Osteoblast (primary cell): ENCODE measurements around the gene ETV6. TPM values are rescaled to one million over a fixed set of nuclear protein-coding genes. Genes with fewer than 3 reads are reported as not detected.

Source experiments
- DNase-seq: peaks from one replicate; pipeline ENCODE4 v3.0.0; 2011; ENCODE audit warnings: low spot score, mixed read lengths; ENCODE audit not compliant: insufficient read length; ENCODE audit errors: missing footprints
- H2AFZ ChIP-seq: 2 replicates; pipeline ENCODE4 v1.6.0; 2011; ENCODE audit warnings: mild to moderate bottlenecking, low read length
- H3K27ac ChIP-seq: 2 replicates; pipeline ENCODE4 v1.5.1; 2011; ENCODE audit warnings: mild to moderate bottlenecking, low read depth, low read length, moderate library complexity
- H3K27me3 ChIP-seq: 2 replicates; pipeline ENCODE4 v1.6.0; 2012; ENCODE audit warnings: mild to moderate bottlenecking, control low read depth, inconsistent platforms, low read length, moderate library complexity; ENCODE audit not compliant: insufficient read depth
- H3K36me3 ChIP-seq: 2 replicates; pipeline ENCODE4 v1.5.1; 2011; ENCODE audit warnings: mild to moderate bottlenecking, low read length, control low read depth, moderate library complexity; ENCODE audit not compliant: insufficient read depth
- H3K4me1 ChIP-seq: 2 replicates; pipeline ENCODE4 v1.5.1; 2011; ENCODE audit warnings: mild to moderate bottlenecking, low read length, control low read depth, moderate library complexity; ENCODE audit not compliant: insufficient read depth
- H3K4me2 ChIP-seq: 2 replicates; pipeline ENCODE4 v1.6.0; 2011; ENCODE audit warnings: mild to moderate bottlenecking, low read length; ENCODE audit not compliant: insufficient read depth
- H3K4me3 ChIP-seq: fragments of 200-600 bp; sonication (generic); 3 replicates; pipeline ENCODE4 v1.5.1; 2012; ENCODE audit warnings: mild to moderate bottlenecking, low read length, inconsistent platforms; ENCODE audit not compliant: insufficient read depth
- H3K79me2 ChIP-seq: 2 replicates; pipeline ENCODE4 v1.6.0; 2012; ENCODE audit warnings: mild to moderate bottlenecking, low read length, control low read depth, inconsistent platforms; ENCODE audit not compliant: insufficient read depth
- H3K9me3 ChIP-seq: 2 replicates; pipeline ENCODE4 v1.5.1; 2011; ENCODE audit warnings: low read depth, low read length, control low read depth
- H4K20me1 ChIP-seq: 2 replicates; pipeline ENCODE4 v1.6.0; 2012; ENCODE audit warnings: mild to moderate bottlenecking, low read length, control low read depth; ENCODE audit not compliant: insufficient read depth
- CTCF ChIP-seq: IDR thresholded peaks from 2 replicates; pipeline ENCODE4 v1.5.1; 2011; ENCODE audit warnings: mild to moderate bottlenecking, low read depth, low read length, moderate library complexity; ENCODE audit errors: extremely low read depth
- total RNA-seq: library from RNA; depleted of rRNA; stranded (reverse); fragments of >200 nt; gene quantifications from 2 replicates; pipeline ENCODE4 v1.2.3, GENCODE V29; 2012

Gene ETV6
- total RNA-seq, 1 donor, result 16.3 TPM

DNA sequence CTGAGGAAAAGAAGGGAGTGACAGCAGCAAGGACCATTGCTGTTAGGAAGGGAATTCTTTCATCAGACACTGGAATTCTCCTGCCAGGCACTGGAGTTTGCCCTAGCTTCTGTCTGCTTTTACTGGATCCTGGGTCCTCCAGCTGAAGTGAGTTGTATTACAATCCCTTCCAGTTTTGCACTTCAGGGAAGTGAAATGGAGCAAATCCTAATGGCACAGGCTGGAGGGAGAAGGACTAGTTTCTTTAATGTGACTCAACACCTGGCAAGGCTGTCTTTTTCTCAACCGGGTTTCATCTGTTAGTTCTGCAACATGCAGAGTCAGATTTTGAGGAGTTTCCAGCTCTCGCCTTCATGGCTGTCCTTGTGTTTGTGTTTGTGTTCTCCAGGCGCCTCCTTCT is 45.8 kb downstream of the ETV6 start:
- H3K4me3 ChIP-seq, result no peak overlapping the region
- H3K27me3 ChIP-seq, result no peaks in the 10 kb centered on the region
- peaks cover 24% of the 10 kb centered on the region for H4K20me1 ChIP-seq
- DNase-seq, result no peak
- no peak for TF ChIP-seq CTCF
- no peaks in the 10 kb centered on the region for H3K36me3 ChIP-seq
- H3K4me1 ChIP-seq, result peaks cover 24% of the 10 kb centered on the region
- H3K27ac ChIP-seq, result peak overlapping the region; percentile 2
- no peak overlapping the region for H2AFZ ChIP-seq
- H3K79me2 ChIP-seq, result peaks cover 78% of the 10 kb centered on the region
- H3K4me2 ChIP-seq, result no peak overlapping the region
- H3K9me3 ChIP-seq, result no peaks in the 10 kb centered on the region

GRCh38 chr12:11696084-11696483 is 46.6 kb downstream of the ETV6 start:
- Histone ChIP-seq H4K20me1 (peaks cover 24% of the 10 kb centered on the region), H3K4me1 (peaks cover 24% of the 10 kb centered on the region), H3K79me2 (peaks cover 78% of the 10 kb centered on the region), H2AFZ (no peak overlapping the region), H3K36me3 (no peaks in the 10 kb centered on the region), H3K9me3 (no peaks in the 10 kb centered on the region), H3K4me2 (no peak overlapping the region), H3K27me3 (no peaks in the 10 kb centered on the region), H3K4me3 (no peak overlapping the region), H3K27ac (no peak overlapping the region)
- no peak for DNase-seq
- no peak for TF ChIP-seq CTCF

- Histone ChIP-seq H3K27ac (peak overlapping the region; percentile 57), H3K27me3 (no peaks in the 10 kb centered on the region), H3K4me2 (no peak overlapping the region), H4K20me1 (peaks cover 24% of the 10 kb centered on the region), H3K4me1 (peaks cover 24% of the 10 kb centered on the region), H3K36me3 (no peaks in the 10 kb centered on the region), H3K9me3 (no peaks in the 10 kb centered on the region), H3K79me2 (peaks cover 80% of the 10 kb centered on the region), H3K4me3 (no peak overlapping the region), H2AFZ (no peak overlapping the region)
- TF ChIP-seq CTCF, result no peak
- DNase-seq, result no peak
These were observed 47.7 kb downstream of the ETV6 start for GRCh38 chr12:11697131-11697530.

GRCh38 chr12:11697670-11698387 is 48.4 kb downstream of the ETV6 start:
- Histone ChIP-seq H3K4me1 (peaks cover 24% of the 10 kb centered on the region), H3K4me3 (no peak overlapping the region), H3K9me3 (no peaks in the 10 kb centered on the region), H3K36me3 (no peaks in the 10 kb centered on the region), H3K27ac (peak overlapping the region; percentile 57), H4K20me1 (peaks cover 24% of the 10 kb centered on the region), H3K27me3 (no peaks in the 10 kb centered on the region), H2AFZ (no peak overlapping the region), H3K79me2 (peaks cover 81% of the 10 kb centered on the region), H3K4me2 (peak overlapping the region; percentile 10)
- TF ChIP-seq CTCF, result no peak
- DNase-seq, result peak; percentile 48
